ENCODE results near the gene GMNC.

The GMNC gene

DNA sequence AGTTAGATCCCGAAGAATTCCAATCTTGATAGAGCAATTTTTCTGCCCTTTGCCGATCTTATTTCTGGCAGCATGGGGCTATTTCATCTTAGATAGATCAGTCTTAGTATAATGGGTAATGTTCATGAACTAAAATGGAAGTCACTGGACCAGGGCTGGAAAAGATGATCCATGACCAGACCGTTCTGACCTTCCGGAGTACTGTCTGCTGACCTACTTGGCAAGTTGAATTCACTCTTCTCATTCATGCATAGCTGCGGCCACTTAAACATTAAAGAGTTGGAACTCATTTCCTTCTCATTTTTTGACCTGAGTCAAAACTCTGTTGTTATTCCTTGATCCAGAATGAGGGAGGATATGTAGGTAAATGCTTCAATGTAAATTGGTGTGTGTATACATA is 32.5 kb downstream of the GMNC start:
- in situ Hi-C loops (cut with MboI; ENCODE audit: low sequenced_read_pairs, unreplicated experiment): no loop called here
- no peak for DNase-seq (ENCODE audit: low spot score)
- no peak for TF ChIP-seq CTCF (IDR thresholded peaks at IDR 0.05; ENCODE audit: borderline replicate concordance, control extremely low read depth, extremely low read depth, insufficient read depth, missing control alignments)

- in situ Hi-C loops (cut with MboI; ENCODE audit: low sequenced_read_pairs, unreplicated experiment): no loop called here
Measured at GRCh38 chr3:190826018-190826417, 36.5 kb downstream of the GMNC start.

GRCh38 chr3:190825386-190826016 is 37.0 kb downstream of the GMNC start:
- in situ Hi-C loops (cut with MboI; ENCODE audit: low sequenced_read_pairs, unreplicated experiment): no loop called here
- no peak for DNase-seq (ENCODE audit: low spot score)
- TF ChIP-seq CTCF (IDR thresholded peaks at IDR 0.05; ENCODE audit: borderline replicate concordance, control extremely low read depth, extremely low read depth, insufficient read depth, missing control alignments): no peak

More at GRCh38 chr3:190826018-190826417, 36.5 kb downstream of the GMNC start:
- no peak for TF ChIP-seq CTCF (IDR thresholded peaks at IDR 0.05; ENCODE audit: borderline replicate concordance, control extremely low read depth, extremely low read depth, insufficient read depth, missing control alignments)
- no peak for DNase-seq (ENCODE audit: low spot score)

- DNase-seq (ENCODE audit: low spot score): peak; percentile 9
- in situ Hi-C loops (cut with MboI; ENCODE audit: low sequenced_read_pairs, unreplicated experiment): no loop called here
- TF ChIP-seq CTCF (IDR thresholded peaks at IDR 0.05; ENCODE audit: borderline replicate concordance, control extremely low read depth, extremely low read depth, insufficient read depth, missing control alignments): peak; percentile 50
Measured at GRCh38 chr3:190811775-190812480, 50.6 kb downstream of the GMNC start.

DNA sequence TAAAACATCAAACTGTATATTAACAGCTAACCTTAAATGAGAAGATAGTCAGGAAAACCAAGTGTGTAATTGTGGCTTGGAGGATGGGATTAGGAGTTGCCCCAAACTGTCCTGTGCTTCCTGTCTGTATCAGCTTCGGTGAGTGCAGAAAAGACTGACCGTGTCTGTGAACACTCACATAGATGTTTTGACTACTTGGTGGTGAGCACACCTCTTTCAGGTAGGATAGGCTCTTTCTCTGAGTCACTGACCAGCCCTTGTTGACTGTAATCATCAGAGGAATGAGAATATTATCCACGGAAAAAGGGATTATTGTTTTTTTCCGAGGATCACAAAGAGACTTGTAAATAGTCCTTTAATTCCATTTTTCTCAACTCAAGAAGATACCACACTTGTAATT is 51.5 kb downstream of the GMNC start:
- no peak for TF ChIP-seq CTCF (IDR thresholded peaks at IDR 0.05; ENCODE audit: borderline replicate concordance, control extremely low read depth, extremely low read depth, insufficient read depth, missing control alignments)
- in situ Hi-C loops (cut with MboI; ENCODE audit: low sequenced_read_pairs, unreplicated experiment): no loop called here
- no peak for DNase-seq (ENCODE audit: low spot score)

GRCh38 chr3:190809351-190809750 is 53.1 kb downstream of the GMNC start:
- DNase-seq (ENCODE audit: low spot score): no peak
- in situ Hi-C loops (cut with MboI; ENCODE audit: low sequenced_read_pairs, unreplicated experiment): no loop called here
- no peak for TF ChIP-seq CTCF (IDR thresholded peaks at IDR 0.05; ENCODE audit: borderline replicate concordance, control extremely low read depth, extremely low read depth, insufficient read depth, missing control alignments)

All from GM13976 (cell line).